Erythroblast (primary cell): ENCODE measurements around the gene PRPF38A.

Source experiments
- GATA1 ChIP-seq: IDR thresholded peaks from 2 replicates; pipeline ENCODE4 v1.6.1; 2011; ENCODE audit warnings: low read depth, mild to moderate bottlenecking, control low read depth, low read length, moderate library complexity
- POLR2A ChIP-seq: IDR thresholded peaks from 2 replicates; pipeline ENCODE4 v1.6.1; 2011; ENCODE audit warnings: mild to moderate bottlenecking, low read length

DNA sequence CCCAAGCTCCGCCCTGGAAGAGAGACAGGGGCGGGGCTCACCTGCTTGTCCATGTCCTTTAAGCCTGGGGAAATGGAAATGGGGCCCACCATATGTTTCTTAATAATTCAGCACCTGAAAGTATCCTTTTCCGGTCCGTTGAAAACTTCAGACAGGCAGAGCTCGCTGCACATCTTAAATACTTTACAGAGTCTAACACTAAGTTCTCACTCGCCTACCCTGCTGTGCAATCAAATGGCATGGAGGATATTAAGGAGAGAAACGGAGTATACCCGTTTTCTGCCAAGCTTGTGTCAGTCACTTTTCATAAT lies 37.9 kb upstream of the PRPF38A start:
- TF ChIP-seq POLR2A (no peak), GATA1 (no peak)
